Gastrocnemius medialis (tissue), 4 donors: ENCODE data around the gene SLC44A2. TPM values are rescaled to one million over a fixed set of nuclear protein-coding genes. Genes with fewer than 3 reads are reported as not detected.

Experiments
- ATAC-seq, 2 donors: fragments of 150-250 bp; one replicate each; pipeline ENCODE4 v1.9.1; 2016
- DNase-seq, 2 donors: peaks; one replicate each; pipeline ENCODE4 v3.0.0-alpha.2; 2019
- H3K27ac ChIP-seq, 4 donors: fragments of 200-600 bp; sonication (generic); 1 replicate in 1 of 4; 2 replicates in 3 of 4; pipeline ENCODE4 v1.5.1; 2016 to 2018; ENCODE audit warnings: mild to moderate bottlenecking in 2 of 4, moderate library complexity in 1 of 4
- H3K27me3 ChIP-seq, 3 donors: fragments of 200-600 bp; sonication (generic) in 2 of 3; 1 replicate in 1 of 3; 2 replicates in 2 of 3; pipeline versions ENCODE4 v1.5.1 to v1.6.0; 2016 to 2019; ENCODE audit warnings: mild to moderate bottlenecking in 1 of 3, moderate library complexity in 1 of 3
- H3K36me3 ChIP-seq, 2 donors: fragments of 200-600 bp; sonication (generic) in 1 of 2; one replicate each; pipeline ENCODE4 v1.5.1; 2017 to 2018
- H3K4me1 ChIP-seq, 2 donors: fragments of 200-600 bp; sonication (generic) in 1 of 2; one replicate each; pipeline ENCODE4 v1.5.1; 2016 to 2017; ENCODE audit warnings: mild to moderate bottlenecking in 2 of 2
- H3K4me3 ChIP-seq, 4 donors: fragments of 200-600 bp; sonication (generic) in 3 of 4; 1 replicate in 1 of 4; 2 replicates in 3 of 4; pipeline ENCODE4 v1.5.1; 2016 to 2019; ENCODE audit warnings: mild to moderate bottlenecking in 2 of 4
- H3K9me3 ChIP-seq, 3 donors: fragments of 200-600 bp; sonication (generic) in 2 of 3; 1 replicate in 1 of 3; 2 replicates in 2 of 3; pipeline ENCODE4 v1.5.1; 2016 to 2019
- CTCF ChIP-seq, 5 experiments: fragments of 450-650 bp in 3 of 5; fragments of 200-600 bp in 2 of 5; sonication (generic) in 2 of 5; IDR thresholded peaks in 4 of 5; conservative IDR thresholded peaks in 1 of 5; 1 replicate in 4 of 5; 2 replicates in 1 of 5; pipeline ENCODE4 v1.5.1; 2016 to 2019; ENCODE audit warnings: antibody characterized with exemption in 5 of 5, mild to moderate bottlenecking in 3 of 5, moderate library complexity in 3 of 5
- POLR2A ChIP-seq, 2 donors: fragments of 450-650 bp; IDR thresholded peaks; one replicate each; pipeline ENCODE4 v1.6.1; 2017; ENCODE audit warnings: antibody characterized with exemption in 2 of 2, mild to moderate bottlenecking in 2 of 2, moderate library complexity in 2 of 2
- in situ Hi-C, 4 donors: fragments of 200-750 bp; cut with MboI; loops; one replicate each; pipeline versions ENCODE4 v1.15.0 to v1.8.0; 2017; ENCODE audit warnings: low sequenced_read_pairs in 4 of 4
- intact Hi-C: fragments of 100-400 bp; cut with DNase I; formaldehyde crosslinking; loops from one replicate; pipeline ENCODE4 v1.15.1; 2023; ENCODE audit warnings: low total_unique reads
- total RNA-seq, 4 donors: library from RNA; depleted of rRNA; stranded (reverse); fragments of >200 nt; gene quantifications; one replicate each; pipeline versions ENCODE4 v1.1.0 to v1.2.3, GENCODE V29; 2016

SLC44A2 gene
- total RNA-seq, 4 donors from 2014 or later = 51.1 to 168 (median 105) TPM

DNA sequence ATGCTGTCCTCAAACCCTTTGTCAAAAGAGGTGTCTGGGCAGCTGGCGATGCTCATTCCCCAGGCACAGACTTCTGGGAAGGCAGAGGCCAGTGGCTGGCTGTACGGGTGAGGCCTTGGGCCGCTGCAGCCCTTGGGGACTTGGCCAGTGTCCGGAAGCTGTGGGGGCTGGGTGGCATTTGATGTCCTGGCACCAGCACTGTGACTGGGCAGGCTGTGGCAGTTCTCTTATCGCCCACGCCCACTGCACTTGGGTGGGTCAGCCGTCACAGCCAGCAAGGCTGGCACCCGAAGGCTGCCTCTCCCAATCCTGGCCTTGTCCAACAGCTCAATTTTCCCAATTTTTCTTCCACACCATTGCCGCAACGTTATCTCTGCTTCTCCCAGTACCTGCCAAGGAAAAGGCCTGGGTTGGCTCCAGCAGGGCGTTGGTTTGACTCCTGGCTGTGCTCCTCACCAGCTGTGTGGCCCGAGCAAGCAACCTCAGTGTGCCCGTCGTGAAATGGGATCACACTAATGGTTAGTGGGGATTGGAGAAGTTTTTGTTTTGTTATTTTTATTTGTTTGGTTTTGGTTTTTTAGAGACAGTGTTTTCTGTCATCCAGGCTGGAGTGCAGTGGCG lies 12.7 kb upstream of the SLC44A2 start:
- Histone ChIP-seq H3K9me3 (no peaks in the 10 kb centered on the region), H3K27me3 (no peaks in the 10 kb centered on the region), H3K4me1 (peaks cover 21 to 34% of the 10 kb centered on the region in 2 donors), H3K4me3 (peak overlapping the region in 3 of 4 donors; percentile 5 to 41 (median 13)), H3K36me3 (no peaks in the 10 kb centered on the region), H3K27ac (peak overlapping the region; percentile 79 to 96 (median 86))
- ATAC-seq (peak; percentile 81 to 85), DNase-seq (peak; percentile 65 to 94)
- in situ Hi-C loops = no loop called here
- intact Hi-C loops = no loop called here
- TF ChIP-seq CTCF (IDR thresholded peaks at IDR 0.05 in 4 of 5, conservative IDR thresholded peaks at IDR 0.05 in 1 of 5) (no peak), POLR2A (IDR thresholded peaks at IDR 0.05) (no peak)

GRCh38 chr19:10615429-10616023 lies 9.8 kb upstream of the SLC44A2 start:
- H3K4me1 ChIP-seq = peaks cover 21 to 44% of the 10 kb centered on the region in 2 donors
- no peak overlapping the region for H3K4me3 ChIP-seq
- H3K36me3 ChIP-seq = no peaks in the 10 kb centered on the region
- H3K27ac ChIP-seq = peak overlapping the region; percentile 55 to 88 (median 78)
- intact Hi-C loops = no loop called here
- in situ Hi-C loops = no loop called here
- TF ChIP-seq CTCF (IDR thresholded peaks at IDR 0.05 in 4 of 5, conservative IDR thresholded peaks at IDR 0.05 in 1 of 5) = no peak
- no peak for TF ChIP-seq POLR2A (IDR thresholded peaks at IDR 0.05)
- no peaks in the 10 kb centered on the region for H3K27me3 ChIP-seq
- DNase-seq = no peak
- ATAC-seq = no peak
- no peaks in the 10 kb centered on the region for H3K9me3 ChIP-seq

DNA sequence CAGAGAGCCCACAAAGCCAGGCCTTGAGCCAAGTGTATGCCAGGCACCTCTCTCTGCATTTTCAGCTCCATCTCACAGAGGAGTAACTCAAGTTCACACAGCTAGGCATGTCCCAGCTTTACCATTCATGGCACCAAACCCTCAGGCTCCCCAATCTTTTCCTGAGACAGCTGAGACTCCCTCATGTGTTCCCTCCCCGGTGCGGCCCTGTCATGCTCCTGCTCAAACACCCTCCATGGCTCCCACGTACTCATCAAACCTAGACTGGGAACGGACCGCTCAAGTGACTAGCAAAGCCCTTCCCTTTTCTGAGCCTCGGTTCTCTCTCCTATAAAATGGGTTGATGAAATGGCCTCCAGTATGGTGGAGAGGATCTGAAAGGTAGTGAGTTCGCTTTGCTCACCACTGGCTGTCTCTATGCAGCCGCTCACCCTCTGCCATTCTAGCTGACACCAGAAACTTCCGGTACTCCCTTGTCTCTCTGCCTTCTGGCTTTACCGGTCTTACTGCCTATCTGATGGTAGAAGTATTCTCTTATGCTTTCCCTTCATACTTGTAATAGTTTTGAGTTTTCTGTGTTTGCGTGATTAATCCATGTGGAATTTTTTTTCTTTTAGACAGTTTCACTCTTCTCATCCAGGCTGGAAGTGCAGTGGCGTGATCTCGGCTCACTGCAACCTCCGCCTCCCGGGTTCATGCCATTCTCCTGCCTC lies 7.8 kb upstream of the SLC44A2 start:
- no peak for DNase-seq
- Histone ChIP-seq H3K36me3 (no peaks in the 10 kb centered on the region), H3K9me3 (no peaks in the 10 kb centered on the region), H3K4me1 (peaks cover 12 to 36% of the 10 kb centered on the region in 2 donors), H3K4me3 (no peak overlapping the region), H3K27me3 (no peaks in the 10 kb centered on the region), H3K27ac (peak overlapping the region; percentile 55 to 88 (median 78))
- intact Hi-C loops = no loop called here
- in situ Hi-C loops = no loop called here
- ATAC-seq = no peak
- TF ChIP-seq POLR2A (IDR thresholded peaks at IDR 0.05) = no peak
- no peak for TF ChIP-seq CTCF (IDR thresholded peaks at IDR 0.05 in 4 of 5, conservative IDR thresholded peaks at IDR 0.05 in 1 of 5)

DNA sequence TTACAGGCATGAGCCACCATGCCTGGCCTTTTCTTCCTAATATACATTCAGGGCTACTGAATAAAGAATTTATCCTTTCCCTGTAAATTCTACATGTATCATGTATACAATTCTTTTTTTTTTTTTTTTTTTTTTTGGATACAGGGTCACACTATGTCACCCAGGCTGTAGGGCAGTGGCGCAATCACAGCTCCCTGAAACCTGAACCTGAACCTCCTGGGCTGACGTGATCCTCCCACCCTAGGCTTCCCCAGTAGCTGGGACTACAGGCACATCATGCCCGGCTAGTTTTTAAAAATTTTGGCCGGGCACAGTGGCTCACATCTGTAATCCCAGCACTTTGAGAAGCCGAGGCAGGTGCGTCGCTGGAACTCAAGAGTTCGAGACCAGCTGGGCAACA lies 6.5 kb upstream of the SLC44A2 start:
- no peaks in the 10 kb centered on the region for H3K36me3 ChIP-seq
- TF ChIP-seq POLR2A (IDR thresholded peaks at IDR 0.05) = no peak
- TF ChIP-seq CTCF (IDR thresholded peaks at IDR 0.05 in 4 of 5, conservative IDR thresholded peaks at IDR 0.05 in 1 of 5) = no peak
- in situ Hi-C loops = no loop called here
- intact Hi-C loops = no loop called here
- DNase-seq = peak in 1 of 2 donors; percentile 85
- H3K9me3 ChIP-seq = no peaks in the 10 kb centered on the region
- H3K27ac ChIP-seq = peak overlapping the region; percentile 64 to 88 (median 72)
- peak; percentile 64 to 83 for ATAC-seq
- H3K4me3 ChIP-seq = no peak overlapping the region
- H3K4me1 ChIP-seq = peaks cover 6 to 38% of the 10 kb centered on the region in 2 donors
- H3K27me3 ChIP-seq = no peaks in the 10 kb centered on the region
